KMS-11 (cell line): Measurements from ENCODE around the gene ENOX1.

ENCODE experiments used
- H2AFZ ChIP-seq: fragments of 200-600 bp; sonication (generic); 2 replicates; pipeline ENCODE4 v1.6.1; 2016; ENCODE audit warnings: antibody characterized with exemption, mixed run types, low read depth
- H3K27ac ChIP-seq: fragments of 200-600 bp; sonication (generic); 2 replicates; pipeline ENCODE4 v1.6.1; 2016; ENCODE audit warnings: mild to moderate bottlenecking, mixed run types
- H3K27me3 ChIP-seq: fragments of 200-600 bp; sonication (generic); 2 replicates; pipeline ENCODE4 v1.6.1; 2017; ENCODE audit warnings: mild to moderate bottlenecking, low read depth, mixed run types, moderate library complexity; ENCODE audit not compliant: insufficient read depth
- H3K36me3 ChIP-seq: fragments of 200-600 bp; sonication (generic); 2 replicates; pipeline ENCODE4 v1.6.1; 2017; ENCODE audit warnings: mild to moderate bottlenecking, mixed run types; ENCODE audit not compliant: insufficient read depth
- H3K4me1 ChIP-seq: fragments of 200-600 bp; sonication (generic); 2 replicates; pipeline ENCODE4 v1.6.1; 2016; ENCODE audit warnings: mild to moderate bottlenecking, low read depth, mixed run types; ENCODE audit not compliant: poor library complexity, severe bottlenecking
- H3K4me2 ChIP-seq: fragments of 200-600 bp; sonication (generic); 2 replicates; pipeline ENCODE4 v1.7.0; 2016; ENCODE audit warnings: mild to moderate bottlenecking, mixed run types
- H3K4me3 ChIP-seq: fragments of 200-600 bp; sonication (generic); IDR thresholded peaks from 2 replicates; pipeline ENCODE4 v1.6.1; 2017; ENCODE audit warnings: low read depth, low read length, mixed read lengths; ENCODE audit not compliant: insufficient read depth
- H3K79me2 ChIP-seq: fragments of 200-600 bp; sonication (generic); 2 replicates; pipeline ENCODE4 v1.6.1; 2016; ENCODE audit warnings: low read depth, mixed run types; ENCODE audit not compliant: insufficient read depth
- H3K9ac ChIP-seq: fragments of 200-600 bp; sonication (generic); 2 replicates; pipeline ENCODE4 v1.6.1; 2016; ENCODE audit warnings: mild to moderate bottlenecking, mixed run types
- H4K20me1 ChIP-seq: fragments of 200-600 bp; sonication (generic); 2 replicates; pipeline ENCODE4 v1.6.1; 2016; ENCODE audit warnings: mild to moderate bottlenecking, mixed run types; ENCODE audit not compliant: insufficient read depth
- TF ChIP-seq, protein P1 (sequence below): fragments of 200-600 bp; sonication (generic); conservative IDR thresholded peaks from 2 replicates; pipeline ENCODE4 v1.6.1; 2017; ENCODE audit warnings: low read depth, mild to moderate bottlenecking, antibody characterized with exemption, low read length, moderate library complexity, mixed read lengths

The ENOX1 gene

DNA sequence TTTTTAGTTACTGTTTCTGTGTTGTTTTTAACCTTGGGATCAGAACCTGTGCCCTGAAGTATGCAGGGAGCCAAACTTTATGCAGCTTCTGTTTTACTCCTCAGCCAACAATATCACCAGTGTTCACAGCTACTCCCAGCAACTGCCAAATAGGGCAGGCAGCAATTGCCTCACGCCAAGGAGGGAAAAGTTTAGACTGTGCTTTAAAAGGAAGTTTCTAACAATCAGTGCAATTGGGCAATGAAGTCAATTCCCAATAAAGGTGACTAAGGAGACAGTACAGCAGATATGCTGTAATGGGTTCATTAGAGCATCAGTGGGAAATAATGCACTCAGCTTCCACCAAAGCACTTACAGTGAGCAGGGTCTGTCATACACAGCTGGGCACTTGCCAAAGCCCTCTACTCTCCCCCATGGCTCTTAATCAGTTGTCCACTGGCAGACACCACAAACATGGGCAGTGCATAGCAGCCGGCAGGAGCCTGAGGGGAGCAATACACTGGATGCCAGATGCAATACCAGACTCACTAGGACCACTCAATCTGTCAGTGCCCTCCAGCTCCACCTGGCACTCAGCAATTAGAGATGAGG is 19.3 kb downstream of the ENOX1 start:
- Histone ChIP-seq H3K4me1 (peaks cover 13% of the 10 kb centered on the region), H3K79me2 (no peaks in the 10 kb centered on the region), H3K27ac (no peak overlapping the region), H3K27me3 (no peaks in the 10 kb centered on the region), H3K4me3 (no peak overlapping the region), H4K20me1 (no peaks in the 10 kb centered on the region), H2AFZ (no peak overlapping the region), H3K36me3 (no peaks in the 10 kb centered on the region), H3K4me2 (no peak overlapping the region), H3K9ac (no peak overlapping the region)
- TF ChIP-seq, protein P1, sequence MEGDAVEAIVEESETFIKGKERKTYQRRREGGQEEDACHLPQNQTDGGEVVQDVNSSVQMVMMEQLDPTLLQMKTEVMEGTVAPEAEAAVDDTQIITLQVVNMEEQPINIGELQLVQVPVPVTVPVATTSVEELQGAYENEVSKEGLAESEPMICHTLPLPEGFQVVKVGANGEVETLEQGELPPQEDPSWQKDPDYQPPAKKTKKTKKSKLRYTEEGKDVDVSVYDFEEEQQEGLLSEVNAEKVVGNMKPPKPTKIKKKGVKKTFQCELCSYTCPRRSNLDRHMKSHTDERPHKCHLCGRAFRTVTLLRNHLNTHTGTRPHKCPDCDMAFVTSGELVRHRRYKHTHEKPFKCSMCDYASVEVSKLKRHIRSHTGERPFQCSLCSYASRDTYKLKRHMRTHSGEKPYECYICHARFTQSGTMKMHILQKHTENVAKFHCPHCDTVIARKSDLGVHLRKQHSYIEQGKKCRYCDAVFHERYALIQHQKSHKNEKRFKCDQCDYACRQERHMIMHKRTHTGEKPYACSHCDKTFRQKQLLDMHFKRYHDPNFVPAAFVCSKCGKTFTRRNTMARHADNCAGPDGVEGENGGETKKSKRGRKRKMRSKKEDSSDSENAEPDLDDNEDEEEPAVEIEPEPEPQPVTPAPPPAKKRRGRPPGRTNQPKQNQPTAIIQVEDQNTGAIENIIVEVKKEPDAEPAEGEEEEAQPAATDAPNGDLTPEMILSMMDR = no peak

DNA sequence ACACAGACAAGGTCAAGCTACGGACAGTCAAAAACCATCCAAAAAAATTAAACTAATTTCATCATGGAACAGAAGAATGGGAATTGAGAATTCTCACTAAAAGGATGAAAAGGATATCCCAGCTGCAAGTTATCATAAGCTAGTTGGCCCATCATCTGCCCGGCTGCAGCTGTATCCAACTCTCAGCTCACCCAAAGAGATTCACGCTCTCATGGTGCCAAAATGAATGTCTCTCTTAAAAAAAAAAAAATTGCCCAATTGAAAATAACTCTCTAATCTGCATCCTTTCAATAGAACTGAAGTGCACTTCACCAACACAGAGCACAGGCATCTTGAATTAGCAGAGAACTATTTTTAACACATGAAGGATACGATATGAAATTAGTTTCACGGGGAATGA is 20.0 kb downstream of the ENOX1 start:
- TF ChIP-seq, protein P1 = no peak
- Histone ChIP-seq H3K27me3 (no peaks in the 10 kb centered on the region), H3K9ac (no peak overlapping the region), H3K36me3 (no peaks in the 10 kb centered on the region), H3K4me2 (no peak overlapping the region), H2AFZ (no peak overlapping the region), H3K27ac (no peak overlapping the region), H3K79me2 (no peaks in the 10 kb centered on the region), H3K4me3 (no peak overlapping the region), H3K4me1 (peaks cover 13% of the 10 kb centered on the region), H4K20me1 (no peaks in the 10 kb centered on the region)

DNA sequence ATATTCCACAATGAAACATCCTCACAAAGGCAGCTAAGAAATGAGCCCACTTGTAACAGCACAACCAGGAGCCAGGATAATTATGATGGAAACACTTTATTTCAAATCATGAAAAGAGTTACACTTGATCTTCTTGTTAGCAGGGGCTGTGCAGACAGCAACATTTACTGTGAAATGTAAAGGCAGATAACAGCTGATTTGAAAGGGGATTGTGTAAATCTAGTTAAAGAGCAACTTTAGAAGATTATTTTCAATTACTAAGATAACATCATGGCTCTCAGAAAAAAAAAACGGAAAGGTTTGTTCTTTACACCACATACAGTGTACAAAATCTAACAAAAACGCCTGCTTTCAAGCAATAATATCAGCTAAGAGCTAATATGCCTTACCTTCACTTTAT is 22.4 kb downstream of the ENOX1 start:
- H3K9ac ChIP-seq = no peak overlapping the region
- H2AFZ ChIP-seq = no peak overlapping the region
- no peaks in the 10 kb centered on the region for H3K36me3 ChIP-seq
- no peaks in the 10 kb centered on the region for H3K79me2 ChIP-seq
- no peaks in the 10 kb centered on the region for H3K27me3 ChIP-seq
- no peak overlapping the region for H3K4me3 ChIP-seq
- H3K4me2 ChIP-seq = no peak overlapping the region
- H3K4me1 ChIP-seq = peaks cover 6% of the 10 kb centered on the region
- H3K27ac ChIP-seq = no peak overlapping the region
- TF ChIP-seq, protein P1 = no peak
- no peaks in the 10 kb centered on the region for H4K20me1 ChIP-seq

DNA sequence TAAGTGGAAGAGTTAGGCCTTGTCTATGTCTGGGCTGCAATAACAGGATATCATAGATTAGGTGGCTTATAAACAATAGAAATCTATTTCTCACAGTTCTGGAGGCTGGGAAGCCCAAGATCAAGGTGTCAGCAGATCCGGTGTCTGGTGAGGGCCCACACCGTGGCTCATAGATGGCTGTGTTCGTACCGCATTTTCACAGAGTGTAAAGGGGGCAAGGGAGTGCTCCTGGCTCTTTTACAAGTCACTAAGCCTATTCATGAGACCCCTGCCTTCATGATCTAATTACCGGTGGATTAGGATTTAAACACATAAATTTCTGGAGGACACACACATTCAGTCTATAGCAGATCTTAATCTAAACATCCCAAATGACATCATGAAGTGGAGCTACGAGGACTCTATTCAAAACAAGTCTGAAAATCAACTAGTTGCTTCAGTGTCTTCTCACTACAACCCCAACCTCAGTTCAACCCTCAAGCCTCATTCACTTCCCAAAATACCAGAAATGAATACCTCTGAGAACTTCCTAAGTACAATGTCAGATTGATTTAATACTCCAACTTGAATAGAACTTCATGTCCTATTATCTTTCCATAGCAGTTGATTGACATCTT is 23.5 kb downstream of the ENOX1 start:
- TF ChIP-seq, protein P1 = no peak
- Histone ChIP-seq H4K20me1 (no peaks in the 10 kb centered on the region), H3K27me3 (no peaks in the 10 kb centered on the region), H3K4me2 (no peak overlapping the region), H2AFZ (no peak overlapping the region), H3K27ac (no peak overlapping the region), H3K36me3 (no peaks in the 10 kb centered on the region), H3K9ac (no peak overlapping the region), H3K79me2 (no peaks in the 10 kb centered on the region), H3K4me3 (no peak overlapping the region), H3K4me1 (peaks cover 15% of the 10 kb centered on the region)
